ENCODE results near the gene NPAS4. TPM values are rescaled to one million over a fixed set of nuclear protein-coding genes. Genes with fewer than 3 reads are reported as not detected.

The NPAS4 gene
- polyA plus RNA-seq, 1 of the 3 experiments (the other 2 are of a cell fraction) = 0.03 TPM

- Histone ChIP-seq H3F3A (replicated peaks; ENCODE audit: insufficient read depth) (no peaks in the 10 kb centered on the region), H3K9me2 (no peaks in the 10 kb centered on the region), H3K9me3 (no peaks in the 10 kb centered on the region), H3K79me2 (ENCODE audit: insufficient read depth) (peaks cover 8% of the 10 kb centered on the region; the same call in 1 of the 2 replicates), H2AFZ (ENCODE audit: low read depth) (peak overlapping the region; percentile 70), H3K27me3 (ENCODE audit: insufficient read depth) (no peaks in the 10 kb centered on the region), H3K36me3 (replicated peaks in 1 of 2; ENCODE audit: control insufficient read depth in 1 of 2, insufficient read depth in 2 of 2, low read length in 1 of 2) (no peaks in the 10 kb centered on the region), H4K20me1 (ENCODE audit: insufficient read depth) (no peaks in the 10 kb centered on the region), H3K27ac (ENCODE audit: low read depth in 2 of 2, low read length in 1 of 2) (peak overlapping the region in 1 of 2 experiments; percentile 58; a peak in 1 of 4 replicates), H3K9ac (peak overlapping the region; percentile 86), H3K4me3 (ENCODE audit: low read depth in 2 of 2, low read length in 1 of 2) (peak overlapping the region; percentile 76), H3K4me1 (ENCODE audit: control insufficient read depth in 1 of 2, insufficient read depth in 2 of 2, low read depth in 1 of 2, low read length in 1 of 2) (peaks cover 5 to 18% of the 10 kb centered on the region in 2 experiments; a peak in 3 of 4 replicates), H3K4me2 (peak overlapping the region; percentile 99)
- CTCF ChIA-PET = interaction anchor here (0.9 to 4.5 kb wide), 6 partner anchors 12 to 211 kb away, joined by 3 to 32 read pairs (median 12); partner anchors contain the start of genes DPP3 and MRPL11
- POLR2A ChIA-PET = interaction anchor here (1.5 to 2.7 kb wide), 2 partner anchors 13 to 28 kb away, joined by 8 to 14 read pairs; partner anchors contain the start of genes DPP3 and MRPL11
- WGBS (ENCODE audit: low lambda C conversion rate) = 5% methylated on average over 20 of the region's 72 CpGs
- no peak for DNase-seq
- TF ChIP-seq MXI1 (IDR thresholded peaks at IDR 0.05; ENCODE audit: low read depth, low read length) (peak; percentile 14; the same call in 1 of the 2 replicates), PBX3 (IDR thresholded peaks at IDR 0.05) (no peak), RXRA (IDR thresholded peaks at IDR 0.05; ENCODE audit: borderline replicate concordance, low read depth) (no peak), SMC3 (IDR thresholded peaks at IDR 0.05; ENCODE audit: low read depth, low read length) (no peak), CHD2 (IDR thresholded peaks at IDR 0.05; ENCODE audit: low read length, partially characterized antibody) (no peak), GATA2 (CRISPR knock-in tag; IDR thresholded peaks at IDR 0.05) (no peak), EP300 (IDR thresholded peaks at IDR 0.05; ENCODE audit: borderline replicate concordance in 1 of 2, low read depth in 1 of 2, low read length in 1 of 2) (no peak), POLR2AphosphoS5 (IDR thresholded peaks at IDR 0.05; ENCODE audit: low read depth, low read length) (no peak), TCF12 (IDR thresholded peaks at IDR 0.05) (no peak), GABPA (IDR thresholded peaks at IDR 0.05; ENCODE audit: low read depth) (no peak), JUND (IDR thresholded peaks at IDR 0.05) (no peak), FOXJ3 (CRISPR knock-in tag; IDR thresholded peaks at IDR 0.05) (no peak), EZH2phosphoT487 (IDR thresholded peaks at IDR 0.05; ENCODE audit: borderline replicate concordance, low read depth) (no peak), YY1 (IDR thresholded peaks at IDR 0.05; ENCODE audit: low read depth) (no peak), NRF1 (IDR thresholded peaks at IDR 0.05; ENCODE audit: low read depth, low read length) (no peak)
- TF ChIP-seq, protein P1, sequence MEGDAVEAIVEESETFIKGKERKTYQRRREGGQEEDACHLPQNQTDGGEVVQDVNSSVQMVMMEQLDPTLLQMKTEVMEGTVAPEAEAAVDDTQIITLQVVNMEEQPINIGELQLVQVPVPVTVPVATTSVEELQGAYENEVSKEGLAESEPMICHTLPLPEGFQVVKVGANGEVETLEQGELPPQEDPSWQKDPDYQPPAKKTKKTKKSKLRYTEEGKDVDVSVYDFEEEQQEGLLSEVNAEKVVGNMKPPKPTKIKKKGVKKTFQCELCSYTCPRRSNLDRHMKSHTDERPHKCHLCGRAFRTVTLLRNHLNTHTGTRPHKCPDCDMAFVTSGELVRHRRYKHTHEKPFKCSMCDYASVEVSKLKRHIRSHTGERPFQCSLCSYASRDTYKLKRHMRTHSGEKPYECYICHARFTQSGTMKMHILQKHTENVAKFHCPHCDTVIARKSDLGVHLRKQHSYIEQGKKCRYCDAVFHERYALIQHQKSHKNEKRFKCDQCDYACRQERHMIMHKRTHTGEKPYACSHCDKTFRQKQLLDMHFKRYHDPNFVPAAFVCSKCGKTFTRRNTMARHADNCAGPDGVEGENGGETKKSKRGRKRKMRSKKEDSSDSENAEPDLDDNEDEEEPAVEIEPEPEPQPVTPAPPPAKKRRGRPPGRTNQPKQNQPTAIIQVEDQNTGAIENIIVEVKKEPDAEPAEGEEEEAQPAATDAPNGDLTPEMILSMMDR (IDR thresholded peaks at IDR 0.05) = peak; percentile 24
- TF ChIP-seq, protein P2, sequence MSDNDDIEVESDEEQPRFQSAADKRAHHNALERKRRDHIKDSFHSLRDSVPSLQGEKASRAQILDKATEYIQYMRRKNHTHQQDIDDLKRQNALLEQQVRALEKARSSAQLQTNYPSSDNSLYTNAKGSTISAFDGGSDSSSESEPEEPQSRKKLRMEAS (IDR thresholded peaks at IDR 0.05; ENCODE audit: low read depth) = no peak
- TF ChIP-seq, protein P3, sequence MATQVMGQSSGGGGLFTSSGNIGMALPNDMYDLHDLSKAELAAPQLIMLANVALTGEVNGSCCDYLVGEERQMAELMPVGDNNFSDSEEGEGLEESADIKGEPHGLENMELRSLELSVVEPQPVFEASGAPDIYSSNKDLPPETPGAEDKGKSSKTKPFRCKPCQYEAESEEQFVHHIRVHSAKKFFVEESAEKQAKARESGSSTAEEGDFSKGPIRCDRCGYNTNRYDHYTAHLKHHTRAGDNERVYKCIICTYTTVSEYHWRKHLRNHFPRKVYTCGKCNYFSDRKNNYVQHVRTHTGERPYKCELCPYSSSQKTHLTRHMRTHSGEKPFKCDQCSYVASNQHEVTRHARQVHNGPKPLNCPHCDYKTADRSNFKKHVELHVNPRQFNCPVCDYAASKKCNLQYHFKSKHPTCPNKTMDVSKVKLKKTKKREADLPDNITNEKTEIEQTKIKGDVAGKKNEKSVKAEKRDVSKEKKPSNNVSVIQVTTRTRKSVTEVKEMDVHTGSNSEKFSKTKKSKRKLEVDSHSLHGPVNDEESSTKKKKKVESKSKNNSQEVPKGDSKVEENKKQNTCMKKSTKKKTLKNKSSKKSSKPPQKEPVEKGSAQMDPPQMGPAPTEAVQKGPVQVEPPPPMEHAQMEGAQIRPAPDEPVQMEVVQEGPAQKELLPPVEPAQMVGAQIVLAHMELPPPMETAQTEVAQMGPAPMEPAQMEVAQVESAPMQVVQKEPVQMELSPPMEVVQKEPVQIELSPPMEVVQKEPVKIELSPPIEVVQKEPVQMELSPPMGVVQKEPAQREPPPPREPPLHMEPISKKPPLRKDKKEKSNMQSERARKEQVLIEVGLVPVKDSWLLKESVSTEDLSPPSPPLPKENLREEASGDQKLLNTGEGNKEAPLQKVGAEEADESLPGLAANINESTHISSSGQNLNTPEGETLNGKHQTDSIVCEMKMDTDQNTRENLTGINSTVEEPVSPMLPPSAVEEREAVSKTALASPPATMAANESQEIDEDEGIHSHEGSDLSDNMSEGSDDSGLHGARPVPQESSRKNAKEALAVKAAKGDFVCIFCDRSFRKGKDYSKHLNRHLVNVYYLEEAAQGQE (IDR thresholded peaks at IDR 0.05; ENCODE audit: low read depth, low read length) = no peak
Observed at GRCh38 chr11:66467034-66467659, 46.3 kb downstream of the NPAS4 start.

Data from SK-N-SH (cell line).